ENCODE data around the gene GMEB2. TPM values are rescaled to one million over a fixed set of nuclear protein-coding genes. Genes with fewer than 3 reads are reported as not detected.

The GMEB2 gene
- total RNA-seq, 1 donor from 2014 or later: 11.2 TPM

- Mint-ChIP-seq H3K36me3 (ENCODE audit: low read depth, unreplicated experiment) (no peaks in the 10 kb centered on the region), H3K4me3 (ENCODE audit: unreplicated experiment) (no peak overlapping the region)
These were observed 29.6 kb upstream of the GMEB2 start for GRCh38 chr20:63656451-63656850.

GRCh38 chr20:63655249-63655648, 28.3 kb upstream of the GMEB2 start:
- Mint-ChIP-seq H3K36me3 (ENCODE audit: low read depth, unreplicated experiment) (no peaks in the 10 kb centered on the region), H3K4me1 (ENCODE audit: unreplicated experiment) (peaks cover 20% of the 10 kb centered on the region), H3K9me3 (ENCODE audit: unreplicated experiment) (no peaks in the 10 kb centered on the region), H3K4me3 (ENCODE audit: unreplicated experiment) (no peak overlapping the region), H3K27me3 (ENCODE audit: unreplicated experiment) (peaks cover 13% of the 10 kb centered on the region), H3K27ac (ENCODE audit: unreplicated experiment) (no peak overlapping the region)
- DNase-seq (ENCODE audit: low spot score): no peak
- TF ChIP-seq CTCF (IDR thresholded peaks at IDR 0.05; ENCODE audit: unreplicated experiment): no peak

More at GRCh38 chr20:63656451-63656850, 29.6 kb upstream of the GMEB2 start:
- H3K27me3 Mint-ChIP-seq (ENCODE audit: unreplicated experiment): peaks cover 13% of the 10 kb centered on the region
- H3K9me3 Mint-ChIP-seq (ENCODE audit: unreplicated experiment): no peaks in the 10 kb centered on the region
- DNase-seq (ENCODE audit: low spot score): no peak
- peaks cover 20% of the 10 kb centered on the region for H3K4me1 Mint-ChIP-seq (ENCODE audit: unreplicated experiment)
- H3K27ac Mint-ChIP-seq (ENCODE audit: unreplicated experiment): no peak overlapping the region
- no peak for TF ChIP-seq CTCF (IDR thresholded peaks at IDR 0.05; ENCODE audit: unreplicated experiment)

GRCh38 chr20:63653974-63654668, 27.2 kb upstream of the GMEB2 start:
- TF ChIP-seq CTCF (IDR thresholded peaks at IDR 0.05; ENCODE audit: unreplicated experiment): no peak
- H3K27me3 Mint-ChIP-seq (ENCODE audit: unreplicated experiment): peaks cover 8% of the 10 kb centered on the region
- no peaks in the 10 kb centered on the region for H3K36me3 Mint-ChIP-seq (ENCODE audit: low read depth, unreplicated experiment)
- H3K4me1 Mint-ChIP-seq (ENCODE audit: unreplicated experiment): peaks cover 10% of the 10 kb centered on the region
- H3K9me3 Mint-ChIP-seq (ENCODE audit: unreplicated experiment): no peaks in the 10 kb centered on the region
- DNase-seq (ENCODE audit: low spot score): no peak
- H3K4me3 Mint-ChIP-seq (ENCODE audit: unreplicated experiment): peak overlapping the region; percentile 65
- no peak overlapping the region for H3K27ac Mint-ChIP-seq (ENCODE audit: unreplicated experiment)

GRCh38 chr20:63653041-63653973, 26.4 kb upstream of the GMEB2 start, which contains the start of gene STMN3:
Gene STMN3 (minus strand): TSS chr20:63653424. CDS start chr20:63653345, 79 bp downstream.
- Mint-ChIP-seq H3K9me3 (ENCODE audit: unreplicated experiment) (no peaks in the 10 kb centered on the region), H3K4me1 (ENCODE audit: unreplicated experiment) (peaks cover 9% of the 10 kb centered on the region), H3K27me3 (ENCODE audit: unreplicated experiment) (peaks cover 9% of the 10 kb centered on the region)

More at GRCh38 chr20:63653041-63653973, 26.4 kb upstream of the GMEB2 start, which contains the start of gene STMN3:
- no peak for TF ChIP-seq CTCF (IDR thresholded peaks at IDR 0.05; ENCODE audit: unreplicated experiment)
- Mint-ChIP-seq H3K27ac (ENCODE audit: unreplicated experiment) (no peak within 1 kb of the TSS), H3K36me3 (ENCODE audit: low read depth, unreplicated experiment) (no peaks in the 10 kb centered on the region), H3K4me3 (ENCODE audit: unreplicated experiment) (peak within 1 kb of the TSS; percentile 65)
- peak; percentile 87 for DNase-seq (ENCODE audit: low spot score)

All from endothelial cell (in vitro differentiated cells).